Lower leg skin (tissue), 3 donors: ENCODE results near the gene ATP9B.

Source experiments
- CTCF ChIP-seq, 3 donors: fragments of 450-650 bp; IDR thresholded peaks; one replicate each; pipeline ENCODE4 v1.5.1; 2016; ENCODE audit warnings: antibody characterized with exemption in 3 of 3, mild to moderate bottlenecking in 3 of 3, moderate library complexity in 2 of 3
- POLR2A ChIP-seq, 2 donors: fragments of 450-650 bp; IDR thresholded peaks; one replicate each; pipeline ENCODE4 v1.6.1; 2016 to 2017; ENCODE audit warnings: antibody characterized with exemption in 2 of 2, mild to moderate bottlenecking in 1 of 2, moderate library complexity in 1 of 2

GRCh38 chr18:79389689-79390088, 320.5 kb downstream of the ATP9B start:
- TF ChIP-seq CTCF (IDR thresholded peaks at IDR 0.05) = no peak
- TF ChIP-seq POLR2A (IDR thresholded peaks at IDR 0.05) = no peak
